Activated CD4-positive, alpha-beta T cell treated with anti-CD3 and anti-CD28 coated beads for 1 hour (primary cell): ENCODE data around the gene CLIP1.
"Not testable (repeated sequence)": the region's sequence is repeated elsewhere in the genome, so short reads cannot be mapped to it uniquely, and the experiment has no call there.

ENCODE experiments used
- DNase-seq: peaks from one replicate; pipeline ENCODE4 v3.0.0-alpha.2; 2020

Gene CLIP1

DNA sequence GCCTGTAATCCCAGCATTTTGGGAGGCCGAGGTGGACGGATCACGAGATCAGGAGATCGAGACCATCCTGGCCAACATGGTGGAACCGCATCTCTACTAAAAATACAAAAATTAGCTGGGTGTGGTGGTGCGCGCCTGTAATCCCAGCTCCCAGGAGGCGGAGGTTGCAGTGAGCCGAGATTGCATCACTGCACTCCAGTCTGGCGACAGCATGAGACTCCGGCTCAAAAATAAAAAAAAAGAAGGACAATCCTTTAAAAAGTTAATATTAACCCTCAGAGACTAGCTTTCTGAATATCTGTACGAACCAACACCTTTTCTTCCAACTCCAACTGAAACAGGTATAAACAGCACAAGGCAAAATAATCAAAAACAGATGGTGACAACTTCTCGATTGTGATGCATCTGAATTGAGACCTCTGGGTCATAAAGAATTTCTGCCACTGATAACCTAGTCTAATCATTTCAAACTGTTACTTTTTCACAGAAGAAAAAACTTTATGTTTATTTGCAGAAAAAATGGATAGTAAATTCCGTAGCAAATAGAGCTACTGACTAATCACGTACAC, 27.8 kb downstream of the CLIP1 start:
- no peak for DNase-seq

DNA sequence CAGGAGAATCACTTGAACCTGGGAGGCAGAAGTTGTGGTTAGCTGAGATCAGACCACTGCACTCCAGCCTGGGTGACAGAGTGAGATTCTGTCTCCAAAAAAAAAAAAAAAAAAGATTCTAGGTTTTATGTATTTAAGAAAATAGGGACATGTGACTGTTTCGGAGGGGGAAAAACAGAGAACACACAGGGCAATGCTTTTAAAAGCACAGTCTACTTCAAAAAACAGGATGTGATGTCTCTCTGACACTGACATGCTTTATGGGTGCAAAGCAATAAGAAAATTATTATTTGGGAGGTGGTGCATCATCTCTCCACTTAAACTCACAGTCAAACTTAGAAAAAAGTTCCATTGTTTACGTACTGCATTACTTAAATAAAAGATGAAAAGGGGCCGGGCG, 28.7 kb downstream of the CLIP1 start:
- no peak for DNase-seq

GRCh38 chr12:122392411-122392810, 30.1 kb downstream of the CLIP1 start:
- DNase-seq: no peak

- DNase-seq: no peak
Measured at GRCh38 chr12:122389677-122390076, 32.8 kb downstream of the CLIP1 start.

- DNase-seq: no peak
Measured at GRCh38 chr12:122387887-122388286, 34.6 kb downstream of the CLIP1 start.

DNA sequence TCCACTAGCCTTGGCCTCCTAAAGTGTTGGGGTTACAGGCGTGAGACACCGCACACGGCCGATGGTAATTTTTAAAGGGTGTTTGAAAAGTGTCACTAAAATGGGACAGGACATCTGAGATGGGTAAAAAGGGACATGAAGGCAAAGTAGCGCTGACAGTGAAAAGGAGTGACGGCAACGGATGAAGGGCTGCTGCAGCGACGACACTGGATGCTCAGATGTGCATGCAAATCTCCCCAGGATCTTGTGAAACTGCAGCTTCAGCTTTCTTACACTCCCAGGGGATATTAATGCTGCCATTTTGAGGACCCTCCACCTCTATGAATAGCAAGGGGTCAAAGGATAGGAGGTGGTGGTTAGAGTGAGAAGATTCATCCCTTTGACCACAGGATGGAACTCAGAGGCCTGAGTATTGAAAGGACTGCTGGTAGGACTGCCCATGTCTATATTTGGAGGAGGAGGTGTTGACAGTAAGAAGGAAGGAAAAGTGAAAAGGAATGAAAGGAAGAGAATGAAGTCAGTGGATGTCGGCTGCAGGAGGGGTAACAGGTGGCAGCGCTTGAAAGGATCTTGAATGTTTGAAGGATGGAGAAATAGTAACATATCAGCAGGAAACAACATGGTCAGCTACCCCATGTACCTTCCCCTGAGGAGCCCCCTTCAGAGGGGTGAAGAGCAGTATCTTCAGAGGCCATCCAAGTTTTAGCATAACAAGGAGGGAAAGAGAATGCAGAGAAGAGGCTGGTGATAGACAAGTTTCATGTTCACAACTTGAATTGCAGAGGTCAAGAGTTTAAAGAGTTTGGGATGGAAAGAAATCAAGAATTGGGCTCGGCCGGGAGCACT, 37.1 kb downstream of the CLIP1 start:
- DNase-seq: no peak

DNA sequence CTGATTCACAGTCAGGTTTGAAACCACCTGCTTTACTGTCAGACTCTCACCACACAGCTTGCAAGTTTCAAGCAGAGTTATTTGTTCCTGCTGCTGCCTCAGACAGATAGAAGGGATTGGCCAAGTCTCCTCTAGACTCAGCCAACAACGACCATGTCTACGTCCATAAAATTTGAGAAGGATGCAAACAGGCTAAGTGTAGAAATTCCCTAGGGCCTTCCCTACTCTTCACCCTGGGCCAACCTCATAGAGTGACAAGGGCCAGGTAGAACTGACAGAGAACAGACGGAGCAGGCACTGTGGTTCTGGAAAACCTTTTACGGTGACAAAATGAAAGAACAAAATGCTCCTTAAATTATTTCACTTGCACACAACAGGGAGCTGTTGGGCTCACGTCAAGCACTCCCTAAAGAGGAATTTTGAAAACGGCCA, 39.5 kb downstream of the CLIP1 start:
- no peak for DNase-seq

- no peak for DNase-seq
Measured at GRCh38 chr12:122381021-122381420, 41.4 kb downstream of the CLIP1 start.

- not testable (repeated sequence) for DNase-seq
Measured at GRCh38 chr12:122376751-122377150, 45.7 kb downstream of the CLIP1 start.

DNA sequence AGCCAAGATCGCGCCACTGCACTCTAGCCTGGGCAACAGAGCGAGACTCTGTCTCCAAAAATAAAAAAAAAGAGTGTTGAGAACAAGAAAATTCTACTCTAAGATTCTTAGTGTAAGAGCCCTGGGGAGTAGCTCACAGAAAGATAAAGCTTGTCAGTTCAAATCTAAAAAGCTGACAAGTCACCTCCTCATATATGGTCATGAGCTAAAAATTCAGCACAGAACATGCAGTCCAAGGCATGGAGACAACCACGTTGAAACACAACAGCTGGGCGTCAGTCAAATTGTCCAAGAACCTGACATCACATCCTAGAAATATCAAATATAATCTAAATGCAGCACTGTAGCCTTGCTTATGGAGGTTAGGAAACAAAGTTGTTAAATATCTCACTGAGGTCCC, 47.8 kb downstream of the CLIP1 start:
- DNase-seq: no peak

DNA sequence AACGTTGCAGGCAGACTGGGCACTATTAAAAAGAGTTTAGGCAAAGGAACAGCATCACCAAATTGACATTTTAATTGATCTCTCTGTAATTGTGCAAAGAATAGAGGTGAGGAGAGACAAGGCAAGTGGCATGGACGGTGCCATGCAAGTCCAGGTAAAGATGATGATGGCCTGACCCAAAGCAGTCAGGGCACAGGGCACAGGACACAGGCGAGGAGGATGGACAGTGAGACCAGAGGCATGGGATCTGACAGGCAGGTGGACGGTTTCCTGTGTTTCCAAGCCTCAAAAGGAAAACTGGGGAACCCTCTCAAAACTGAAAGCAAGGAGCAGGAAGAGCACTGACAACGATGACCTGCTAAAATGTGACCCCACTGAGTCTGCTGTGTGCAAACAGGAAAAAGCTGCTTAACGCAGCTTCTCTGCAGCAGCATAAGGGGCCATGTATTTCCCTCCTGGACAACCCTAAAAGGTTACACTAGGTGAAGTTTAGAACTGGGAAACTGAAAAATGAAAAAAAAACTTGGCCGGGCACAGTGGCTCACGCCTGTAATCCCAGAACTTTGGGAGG, 50.9 kb downstream of the CLIP1 start:
- DNase-seq: no peak

- DNase-seq: no peak
Measured at GRCh38 chr12:122368361-122369073, 54.0 kb downstream of the CLIP1 start.

DNA sequence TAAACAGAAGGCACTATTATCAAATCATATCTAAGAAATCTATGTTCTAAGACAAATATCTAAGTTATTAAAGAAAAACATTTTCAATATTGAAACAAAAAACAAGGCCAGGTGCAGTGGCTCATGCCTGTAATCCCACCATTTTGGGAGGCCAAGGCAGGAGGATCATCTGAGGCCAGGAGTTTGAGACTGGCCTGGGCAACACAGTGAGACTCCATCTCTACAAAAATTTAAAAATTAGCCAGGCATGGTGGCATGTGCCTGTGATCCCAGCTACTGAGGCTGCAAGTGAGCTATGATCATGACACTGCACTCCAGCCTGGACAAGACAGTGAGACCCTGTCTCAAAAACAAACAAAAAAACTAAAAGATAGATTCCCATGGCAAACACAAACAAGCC, 54.8 kb downstream of the CLIP1 start:
- not testable (repeated sequence) for DNase-seq

- no peak for DNase-seq
Measured at GRCh38 chr12:122366685-122367475, 55.6 kb downstream of the CLIP1 start.

DNA sequence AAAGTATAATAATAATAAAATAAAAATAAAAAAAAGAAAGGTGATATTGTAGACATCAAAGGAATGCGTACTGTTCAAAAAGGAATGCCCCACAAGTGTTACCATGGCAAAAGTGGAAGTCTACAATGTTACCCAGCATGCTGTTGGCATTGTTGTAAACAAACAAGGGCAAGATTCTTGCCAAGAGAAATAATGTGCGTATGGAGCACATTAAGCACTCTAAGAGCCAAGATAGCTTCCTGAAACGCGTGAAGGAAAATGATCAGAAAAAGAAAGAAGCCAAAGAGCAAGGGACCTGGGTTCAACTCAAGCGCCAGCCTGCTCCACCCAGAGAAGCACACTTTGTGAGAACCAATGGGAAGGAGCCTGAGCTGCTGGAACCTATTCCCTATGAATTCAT, 57.2 kb downstream of the CLIP1 start:
- not testable (repeated sequence) for DNase-seq

GRCh38 chr12:122363782-122364181, 58.7 kb downstream of the CLIP1 start:
- DNase-seq: no peak

GRCh38 chr12:122362755-122363154, 59.7 kb downstream of the CLIP1 start:
- no peak for DNase-seq

DNA sequence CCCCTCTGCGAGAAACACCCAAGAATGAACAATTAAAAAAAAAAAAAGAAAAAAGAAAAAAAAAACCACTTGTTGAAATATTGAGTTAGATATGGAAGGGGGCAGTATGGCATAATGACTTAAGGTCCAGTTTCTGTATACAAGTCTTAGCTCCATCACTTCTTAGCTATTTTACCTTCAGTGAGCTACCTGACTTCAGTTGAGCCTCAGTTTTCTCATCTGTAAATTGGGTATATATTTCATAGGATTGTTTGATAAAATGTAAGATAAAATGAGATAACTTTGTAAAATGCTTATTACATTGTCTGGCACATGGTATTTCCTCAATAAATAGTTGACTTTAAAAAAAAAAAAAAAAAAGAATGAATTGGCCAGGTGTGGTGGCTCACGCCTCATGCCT, 64.1 kb downstream of the CLIP1 start:
- not testable (repeated sequence) for DNase-seq

- DNase-seq: not testable (repeated sequence)
Measured at GRCh38 chr12:122357536-122357935, 64.9 kb downstream of the CLIP1 start.

DNA sequence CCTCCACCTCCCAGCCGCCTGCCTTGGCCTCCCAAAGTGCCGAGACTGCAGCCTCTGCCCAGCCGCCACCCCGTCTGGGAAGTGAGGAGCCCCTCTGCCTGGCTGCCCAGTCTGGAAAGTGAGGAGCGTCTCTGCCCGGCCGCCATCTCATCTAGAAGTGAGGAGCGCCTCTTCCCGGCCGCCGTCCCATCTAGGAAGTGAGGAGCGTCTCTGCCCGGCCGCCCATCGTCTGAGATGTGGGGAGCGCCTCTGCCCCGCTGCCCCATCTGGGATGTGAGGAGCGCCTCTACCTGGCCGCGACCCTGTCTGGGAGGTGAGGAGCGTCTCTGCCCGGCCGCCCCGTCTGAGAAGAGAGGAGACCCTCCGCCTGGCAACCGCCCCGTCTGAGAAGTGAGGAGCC, 65.5 kb downstream of the CLIP1 start:
- DNase-seq: not testable (repeated sequence)

DNA sequence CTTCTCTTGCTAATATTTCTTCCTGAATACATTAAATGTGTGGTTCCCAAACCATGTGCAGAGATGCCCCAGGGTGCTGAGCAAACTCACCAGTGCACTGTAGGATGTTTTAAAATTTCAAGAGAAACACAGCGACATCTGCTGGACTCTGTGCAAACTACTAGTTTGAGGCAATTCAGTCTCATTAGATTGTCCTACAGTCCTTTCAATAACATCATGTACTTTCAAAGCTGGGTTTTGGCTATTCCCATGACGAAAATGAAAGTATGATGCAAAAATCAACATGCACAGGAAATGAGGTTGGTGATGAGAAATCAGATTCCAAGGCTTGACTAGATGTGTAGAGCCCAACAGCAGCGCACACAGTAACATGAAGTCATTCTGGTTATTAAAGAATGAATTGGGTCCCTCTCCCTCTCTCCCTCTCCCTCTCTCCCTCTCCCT, 66.3 kb downstream of the CLIP1 start:
- DNase-seq: peak; percentile 10

DNA sequence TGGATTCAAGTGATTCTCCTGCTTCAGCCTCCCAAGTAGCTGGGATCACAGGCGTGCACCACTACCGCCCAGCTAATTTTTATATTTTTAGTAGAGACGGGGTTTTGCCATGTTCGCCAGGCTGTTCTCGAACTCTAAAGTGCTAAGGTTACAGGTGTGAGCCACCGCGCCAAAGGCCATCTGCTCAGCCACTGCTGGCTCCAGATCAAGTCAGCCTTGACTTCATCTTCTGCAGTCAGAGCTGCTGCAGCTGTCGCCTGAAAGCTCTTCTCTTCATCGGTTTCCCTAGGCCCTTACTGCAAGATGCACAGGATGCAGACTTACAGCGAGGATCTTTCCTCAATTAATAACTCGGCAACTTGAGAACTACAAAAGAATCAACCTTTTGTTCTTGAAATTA, 66.8 kb downstream of the CLIP1 start:
- DNase-seq: no peak
